G401.6 (cell line): ENCODE data around the gene IDH3B.

ENCODE experiments used
- FAIRE-seq: peaks from 2 replicates; lab custom pipeline; 2012; peaks lifted over from hg19 to GRCh38; lab: Jason Lieb, UNC

IDH3B gene

GRCh38 chr20:2617099-2617714, 46.8 kb downstream of the IDH3B start:
- FAIRE-seq: no peak

GRCh38 chr20:2616634-2617033, 47.4 kb downstream of the IDH3B start:
- FAIRE-seq: no peak

GRCh38 chr20:2612073-2612472, 51.9 kb downstream of the IDH3B start:
- no peak for FAIRE-seq

- no peak for FAIRE-seq
Measured at GRCh38 chr20:2610941-2611720, 52.9 kb downstream of the IDH3B start.

- FAIRE-seq: no peak
Measured at GRCh38 chr20:2610326-2610725, 53.7 kb downstream of the IDH3B start.
